Brain microvascular endothelial cell (primary cell): ENCODE data around the gene DIDO1.

Experiments
- DNase-seq: peaks from one replicate; pipeline ENCODE4 v3.0.0-alpha.2; 2020
- H3K27ac ChIP-seq: fragments of 250-450 bp; sonication (Bioruptor Pico); 2 replicates; pipeline ENCODE4 v1.5.1; 2020; ENCODE audit warnings: mild to moderate bottlenecking, moderate library complexity
- H3K27me3 ChIP-seq: fragments of 250-450 bp; sonication (Bioruptor Pico); replicated peaks from 2 replicates; pipeline ENCODE4 v1.5.1; 2020; ENCODE audit warnings: mild to moderate bottlenecking
- H3K36me3 ChIP-seq: fragments of 250-450 bp; sonication (Bioruptor Pico); replicated peaks from 2 replicates; pipeline ENCODE4 v1.5.1; 2020; ENCODE audit warnings: mild to moderate bottlenecking
- H3K4me3 ChIP-seq: 2 replicates; pipeline ENCODE4 v1.5.1; 2011; ENCODE audit warnings: low read depth, mild to moderate bottlenecking, control low read depth, low read length, moderate library complexity
- in situ Hi-C: cut with HindIII; loops from 2 replicates; pipeline ENCODE4 v1.10.0; 2017; ENCODE audit warnings: low sequenced_read_pairs, low pct_ligation_motif_present
- TF ChIP-seq, protein P1 (sequence below): IDR thresholded peaks from 2 replicates; pipeline ENCODE4 v1.5.1; 2011; ENCODE audit warnings: low read depth, mild to moderate bottlenecking, moderate library complexity, low read length, control low read depth, inconsistent platforms; ENCODE audit errors: missing control alignments

Gene DIDO1

DNA sequence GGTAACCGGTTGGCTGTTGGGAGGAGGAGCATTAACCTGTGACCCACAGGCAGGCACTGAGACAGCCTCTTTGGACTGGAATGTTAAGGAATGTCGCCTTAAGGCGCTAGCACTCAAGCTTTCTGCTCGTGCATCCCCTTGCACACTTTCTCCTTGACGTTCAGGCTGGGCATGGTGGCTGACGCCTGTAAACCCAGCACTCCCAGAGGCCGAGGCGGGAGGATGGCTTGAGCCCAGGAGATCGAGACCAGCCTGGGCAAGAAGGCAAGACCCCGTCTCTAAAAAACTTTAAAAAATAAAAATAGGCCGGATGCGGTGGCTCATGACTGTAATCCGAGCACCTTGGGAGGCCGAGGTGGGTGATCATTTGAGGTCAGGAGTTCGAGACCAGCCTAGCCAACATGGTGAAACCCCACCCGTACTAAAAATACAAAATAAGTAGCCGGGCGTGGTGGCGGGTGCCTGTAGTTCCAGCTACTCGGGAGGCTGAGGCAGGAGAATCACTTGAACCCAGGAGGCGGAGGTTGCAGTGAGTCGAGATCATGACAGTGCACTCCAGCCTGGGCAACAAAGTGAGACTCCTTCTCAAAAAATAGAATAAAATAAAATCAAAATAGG is 9.8 kb upstream of the DIDO1 start:
- in situ Hi-C loops: no loop called here
- H3K4me3 ChIP-seq: peak overlapping the region; percentile 95
- no peak for DNase-seq
- peaks cover 1% of the 10 kb centered on the region for H3K36me3 ChIP-seq
- TF ChIP-seq, protein P1, sequence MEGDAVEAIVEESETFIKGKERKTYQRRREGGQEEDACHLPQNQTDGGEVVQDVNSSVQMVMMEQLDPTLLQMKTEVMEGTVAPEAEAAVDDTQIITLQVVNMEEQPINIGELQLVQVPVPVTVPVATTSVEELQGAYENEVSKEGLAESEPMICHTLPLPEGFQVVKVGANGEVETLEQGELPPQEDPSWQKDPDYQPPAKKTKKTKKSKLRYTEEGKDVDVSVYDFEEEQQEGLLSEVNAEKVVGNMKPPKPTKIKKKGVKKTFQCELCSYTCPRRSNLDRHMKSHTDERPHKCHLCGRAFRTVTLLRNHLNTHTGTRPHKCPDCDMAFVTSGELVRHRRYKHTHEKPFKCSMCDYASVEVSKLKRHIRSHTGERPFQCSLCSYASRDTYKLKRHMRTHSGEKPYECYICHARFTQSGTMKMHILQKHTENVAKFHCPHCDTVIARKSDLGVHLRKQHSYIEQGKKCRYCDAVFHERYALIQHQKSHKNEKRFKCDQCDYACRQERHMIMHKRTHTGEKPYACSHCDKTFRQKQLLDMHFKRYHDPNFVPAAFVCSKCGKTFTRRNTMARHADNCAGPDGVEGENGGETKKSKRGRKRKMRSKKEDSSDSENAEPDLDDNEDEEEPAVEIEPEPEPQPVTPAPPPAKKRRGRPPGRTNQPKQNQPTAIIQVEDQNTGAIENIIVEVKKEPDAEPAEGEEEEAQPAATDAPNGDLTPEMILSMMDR: no peak
- H3K27me3 ChIP-seq: no peaks in the 10 kb centered on the region
- peak overlapping the region; percentile 86 for H3K27ac ChIP-seq

DNA sequence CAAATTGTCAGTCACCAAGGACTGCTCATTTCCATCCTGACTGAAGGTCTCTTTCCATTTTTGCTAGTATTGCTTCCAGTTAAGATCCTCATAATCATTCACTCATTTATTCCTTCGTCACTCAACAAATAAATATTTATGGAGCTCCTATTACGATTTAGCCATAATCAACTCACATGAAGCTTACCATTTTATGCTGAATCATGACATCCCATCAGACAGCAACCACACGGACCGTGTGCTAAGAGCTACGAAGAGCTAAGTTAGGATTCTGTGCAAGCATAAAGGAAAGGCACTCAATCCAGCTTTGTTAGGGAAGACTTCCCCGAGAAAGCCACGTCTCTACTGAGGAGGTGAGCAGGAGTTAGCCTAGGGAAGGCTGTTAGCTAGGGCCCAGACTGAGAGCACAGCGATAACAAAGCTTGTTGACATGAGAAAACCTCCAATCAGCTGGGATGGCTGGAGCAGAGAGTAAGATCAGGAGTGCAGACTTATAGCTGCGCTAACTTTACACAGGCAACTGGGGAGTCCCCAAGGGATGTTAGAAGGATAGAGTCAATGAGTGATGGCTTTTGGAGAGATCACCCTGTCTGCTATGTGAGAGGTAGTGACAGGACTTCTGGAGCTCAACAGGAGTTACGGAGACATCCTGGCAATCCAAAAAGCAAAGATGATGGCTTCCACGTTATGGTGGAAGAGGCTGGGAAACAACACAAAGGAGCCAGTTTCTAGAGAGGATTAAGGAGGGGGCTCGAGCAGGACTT is 9.1 kb upstream of the DIDO1 start:
- TF ChIP-seq, protein P1: no peak
- Histone ChIP-seq H3K36me3 (no peaks in the 10 kb centered on the region), H3K27ac (no peak overlapping the region), H3K27me3 (no peaks in the 10 kb centered on the region), H3K4me3 (no peak overlapping the region)
- DNase-seq: no peak
- in situ Hi-C loops: no loop called here

DNA sequence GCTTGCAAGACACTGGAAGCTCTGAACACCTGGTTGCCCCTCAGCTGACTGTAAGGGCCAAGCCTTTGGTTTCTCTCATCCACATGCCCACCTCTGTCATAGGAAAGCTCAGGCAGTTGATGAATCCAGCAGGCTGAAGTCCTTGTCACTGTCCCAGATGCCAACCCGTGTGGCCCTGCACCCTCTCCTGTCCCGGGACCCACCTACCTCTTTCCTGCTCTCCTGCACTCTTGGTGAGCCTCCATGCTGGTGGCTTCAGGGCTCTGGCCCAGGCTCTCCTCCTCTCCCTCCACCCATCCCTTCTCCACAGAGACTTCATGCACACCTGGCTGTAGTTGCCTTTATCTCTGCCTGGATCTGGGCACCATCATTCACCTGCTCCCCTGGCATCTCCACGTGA is 7.7 kb upstream of the DIDO1 start:
- no peak overlapping the region for H3K4me3 ChIP-seq
- DNase-seq: no peak
- no peaks in the 10 kb centered on the region for H3K36me3 ChIP-seq
- no peaks in the 10 kb centered on the region for H3K27me3 ChIP-seq
- TF ChIP-seq, protein P1: no peak
- no peak overlapping the region for H3K27ac ChIP-seq
- in situ Hi-C loops: no loop called here

DNA sequence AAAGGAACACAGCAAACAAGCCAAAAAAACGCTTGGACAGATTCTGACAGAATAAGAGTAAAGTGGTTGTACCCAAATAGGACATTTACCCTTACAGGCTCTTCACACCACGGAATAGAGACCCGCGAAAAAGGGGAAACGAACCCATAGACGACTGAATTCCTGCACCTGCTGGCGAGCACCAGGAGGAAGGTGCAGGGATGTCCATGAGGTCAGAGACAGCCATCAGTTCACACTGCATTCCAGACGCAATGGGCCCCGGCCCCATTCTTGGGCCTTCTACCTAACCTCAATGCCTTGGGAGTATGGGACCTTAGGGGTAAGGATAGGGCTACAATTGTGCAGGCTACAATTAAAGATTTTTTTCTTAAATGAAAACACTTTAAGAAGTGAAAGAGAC is 5.2 kb upstream of the DIDO1 start:
- Histone ChIP-seq H3K27ac (no peak overlapping the region), H3K27me3 (no peaks in the 10 kb centered on the region), H3K4me3 (no peak overlapping the region), H3K36me3 (no peaks in the 10 kb centered on the region)
- in situ Hi-C loops: no loop called here
- TF ChIP-seq, protein P1: no peak
- no peak for DNase-seq

DNA sequence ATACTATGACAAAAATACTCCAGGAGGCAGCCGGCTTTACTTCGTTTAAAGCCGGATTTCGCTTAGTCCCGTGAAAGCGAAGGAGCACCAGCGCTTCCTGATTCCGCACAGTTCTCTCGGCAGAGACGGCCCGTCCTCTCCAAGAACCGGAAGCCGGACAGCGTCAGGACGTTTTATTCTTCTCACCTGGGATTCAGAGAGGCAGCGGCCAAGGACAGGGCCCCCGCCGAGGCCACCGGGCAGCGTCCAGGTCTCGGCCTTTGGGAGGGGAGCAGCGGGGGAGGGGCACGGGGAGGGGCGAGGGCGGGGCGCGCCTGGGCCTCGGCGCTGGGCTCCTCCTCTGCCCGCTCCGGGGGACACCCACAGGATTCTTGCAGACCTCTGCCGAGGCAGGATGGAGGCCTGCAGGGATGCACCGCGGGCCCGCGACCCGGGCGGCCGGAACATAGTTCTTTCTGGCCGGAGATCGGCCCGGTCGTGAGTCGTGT is 2.8 kb upstream of the DIDO1 start:
- in situ Hi-C loops: no loop called here
- TF ChIP-seq, protein P1: no peak
- Histone ChIP-seq H3K27me3 (no peaks in the 10 kb centered on the region), H3K4me3 (peak overlapping the region; percentile 52), H3K36me3 (no peaks in the 10 kb centered on the region), H3K27ac (no peak overlapping the region)
- DNase-seq: peak; percentile 33
